ENCODE measurements around the gene RPTOR.
A peak's percentile ranks its signal among the peaks of the same experiment; 100 is the strongest.

Gene RPTOR

GRCh38 chr17:80989586-80989913 is 444.9 kb downstream of the RPTOR start:
- no peak for DNase-seq

GRCh38 chr17:80990921-80991644 is 446.4 kb downstream of the RPTOR start:
- DNase-seq, result no peak

- DNase-seq, result peak; percentile 83
Measured at GRCh38 chr17:80991645-80992076, 447.0 kb downstream of the RPTOR start, which contains the start of gene CHMP6. CHMP6 (plus strand) TSS chr17:80991841; CDS start chr17:80991919, 78 bp downstream.

GRCh38 chr17:80992077-80992947 is 447.7 kb downstream of the RPTOR start:
- no peak for DNase-seq

GRCh38 chr17:80992948-80993624 is 448.4 kb downstream of the RPTOR start:
- no peak for DNase-seq

GRCh38 chr17:80995131-80995530 is 450.5 kb downstream of the RPTOR start:
- no peak for DNase-seq

- no peak for DNase-seq
Measured at GRCh38 chr17:80996422-80997305, 452.0 kb downstream of the RPTOR start.

- no peak for DNase-seq
Measured at GRCh38 chr17:80997424-80998117, 452.9 kb downstream of the RPTOR start.

GRCh38 chr17:80998118-80998747 is 453.6 kb downstream of the RPTOR start:
- no peak for DNase-seq

- DNase-seq, result no peak
Measured at GRCh38 chr17:80998748-80999535, 454.3 kb downstream of the RPTOR start.

- DNase-seq, result no peak
Measured at GRCh38 chr17:80999536-81000333, 455.1 kb downstream of the RPTOR start.

- no peak for DNase-seq
Measured at GRCh38 chr17:81000334-81000630, 455.6 kb downstream of the RPTOR start.

GRCh38 chr17:81000631-81001357 is 456.2 kb downstream of the RPTOR start:
- no peak for DNase-seq

- DNase-seq, result no peak
Measured at GRCh38 chr17:81002013-81002384, 457.4 kb downstream of the RPTOR start.

- DNase-seq, result peak; percentile 65
Measured at GRCh38 chr17:81002409-81003361, 458.0 kb downstream of the RPTOR start.

GRCh38 chr17:81003711-81004475 is 459.3 kb downstream of the RPTOR start:
- no peak for DNase-seq

GRCh38 chr17:81006891-81007290 is 462.3 kb downstream of the RPTOR start:
- no peak for DNase-seq
